Activated naive CD4-positive, alpha-beta T cell treated with anti-CD3 and anti-CD28 coated beads for 36 hours (primary cell): Measurements from ENCODE around the gene PARP8. TPM values are rescaled to one million over a fixed set of nuclear protein-coding genes. Genes with fewer than 3 reads are reported as not detected.
"Not testable (repeated sequence)": the region's sequence is repeated elsewhere in the genome, so short reads cannot be mapped to it uniquely, and the experiment has no call there.

Experiments used
- CTCF ChIA-PET: fragments of 350-600 bp; sonication (Branson Sonifier 250); formaldehyde crosslinking; loops from one replicate; lab custom pipeline; 2021; ENCODE audit warnings: antibody characterized with exemption; lab: Charles Lee
- DNase-seq: peaks from one replicate; pipeline ENCODE4 v3.0.0-alpha.2; 2020
- H3K27ac Mint-ChIP-seq: one replicate; pipeline ENCODE4 v1.8.0; 2021; ENCODE audit warnings: mild to moderate bottlenecking, mixed read lengths
- H3K27me3 Mint-ChIP-seq: one replicate; pipeline ENCODE4 v1.8.0; 2021; ENCODE audit warnings: low read depth, mixed read lengths
- H3K36me3 Mint-ChIP-seq: one replicate; pipeline ENCODE4 v1.8.0; 2021; ENCODE audit warnings: low read depth, mixed read lengths
- H3K4me1 Mint-ChIP-seq: one replicate; pipeline ENCODE4 v1.8.0; 2021; ENCODE audit warnings: low read depth, mixed read lengths
- H3K4me3 Mint-ChIP-seq: one replicate; pipeline ENCODE4 v1.8.0; 2021; ENCODE audit warnings: mild to moderate bottlenecking, moderate library complexity, mixed read lengths
- H3K9me3 Mint-ChIP-seq: one replicate; pipeline ENCODE4 v1.8.0; 2021; ENCODE audit warnings: mixed read lengths
- intact Hi-C: fragments of 100-400 bp; cut with micrococcal nuclease; formaldehyde crosslinking; loops from one replicate; pipeline ENCODE4 v1.15.1; 2023
- total RNA-seq, 2 experiments: library from RNA; stranded (reverse); gene quantifications; one replicate each; pipeline ENCODE4 v1.2.3, GENCODE V29; 2021

Gene PARP8
- total RNA-seq, 2 experiments from 2014 or later, result 20.1 to 22.0 TPM

DNA sequence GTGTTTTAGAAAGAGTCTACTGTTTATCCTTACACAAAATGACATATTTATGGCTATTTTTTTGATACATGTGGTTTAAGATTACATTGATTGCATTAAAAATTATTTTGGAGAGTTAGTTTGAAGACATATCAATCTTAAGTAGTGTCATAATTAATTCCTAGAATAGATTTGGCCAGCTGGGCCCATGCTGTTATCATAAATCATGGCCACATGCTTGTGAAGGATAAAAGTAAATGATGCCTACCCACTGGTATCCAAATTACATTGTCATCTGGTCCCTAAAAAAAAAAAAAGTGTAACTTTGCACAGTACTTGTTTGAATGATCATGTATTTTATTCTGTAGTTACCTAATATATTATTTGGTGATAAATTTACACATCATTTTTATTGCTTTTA, 96.9 kb downstream of the PARP8 start:
- intact Hi-C loops, result no loop called here
- H3K36me3 Mint-ChIP-seq, result peaks cover 2% of the 10 kb centered on the region
- H3K4me1 Mint-ChIP-seq, result peaks cover 18% of the 10 kb centered on the region
- no peaks in the 10 kb centered on the region for H3K9me3 Mint-ChIP-seq
- H3K27ac Mint-ChIP-seq, result no peak overlapping the region
- H3K4me3 Mint-ChIP-seq, result no peak overlapping the region
- CTCF ChIA-PET, result interaction anchor here (0.6 kb wide), 1 partner anchor 37 kb away, joined by 3 read pairs; no protein-coding TSS in a partner anchor
- DNase-seq, result no peak
- H3K27me3 Mint-ChIP-seq, result no peaks in the 10 kb centered on the region

DNA sequence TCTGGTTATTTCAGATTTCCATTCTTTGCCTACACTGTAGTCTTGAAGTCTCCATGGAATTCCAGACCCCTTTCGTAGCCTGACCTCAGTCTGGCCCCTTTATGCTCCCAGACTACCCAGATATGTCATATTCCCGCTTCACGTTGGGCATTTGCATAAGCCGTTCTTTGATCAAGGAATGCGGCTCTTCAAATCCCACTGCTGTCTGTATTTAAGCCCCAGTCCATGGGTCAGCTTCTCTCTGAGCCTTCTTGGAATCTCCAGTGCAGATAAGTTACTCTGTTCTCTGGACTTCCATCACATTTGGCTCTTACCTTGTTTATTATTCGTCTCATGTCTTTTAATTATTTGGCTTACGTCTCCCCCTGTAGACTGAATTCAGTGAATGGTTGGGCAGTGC, 97.4 kb downstream of the PARP8 start:
- intact Hi-C loops, result no loop called here
- DNase-seq, result no peak
- CTCF ChIA-PET, result interaction anchor here (0.6 kb wide), 1 partner anchor 38 kb away, joined by 3 read pairs; no protein-coding TSS in a partner anchor
- H3K4me3 Mint-ChIP-seq, result no peak overlapping the region
- peaks cover 3% of the 10 kb centered on the region for H3K36me3 Mint-ChIP-seq
- peaks cover 18% of the 10 kb centered on the region for H3K4me1 Mint-ChIP-seq
- no peaks in the 10 kb centered on the region for H3K9me3 Mint-ChIP-seq
- H3K27me3 Mint-ChIP-seq, result no peaks in the 10 kb centered on the region
- no peak overlapping the region for H3K27ac Mint-ChIP-seq

DNA sequence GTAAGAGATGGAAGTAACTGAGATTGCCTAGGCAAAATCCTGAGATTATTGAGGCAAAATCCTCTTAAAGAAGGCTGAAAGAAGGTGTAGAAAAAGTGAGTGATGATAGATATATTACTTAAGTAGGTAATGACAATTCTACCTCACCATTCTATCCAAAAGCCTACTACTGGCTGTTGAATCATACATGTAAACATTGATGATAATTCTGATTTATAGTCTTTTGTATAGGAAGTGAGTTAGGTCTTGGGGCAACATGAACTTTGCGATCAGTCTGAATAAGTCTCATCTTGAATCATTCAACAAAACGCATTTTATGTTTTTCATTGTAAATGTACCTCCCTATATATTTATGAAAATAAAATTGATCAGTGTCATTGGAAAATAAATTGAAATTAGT, 99.6 kb downstream of the PARP8 start:
- H3K27me3 Mint-ChIP-seq, result no peaks in the 10 kb centered on the region
- H3K4me3 Mint-ChIP-seq, result no peak overlapping the region
- intact Hi-C loops, result no loop called here
- peaks cover 20% of the 10 kb centered on the region for H3K4me1 Mint-ChIP-seq
- no peak for DNase-seq
- no peak overlapping the region for H3K27ac Mint-ChIP-seq
- peaks cover 5% of the 10 kb centered on the region for H3K36me3 Mint-ChIP-seq
- CTCF ChIA-PET, result no interaction called here
- no peaks in the 10 kb centered on the region for H3K9me3 Mint-ChIP-seq

GRCh38 chr5:50766462-50766861, 100.0 kb downstream of the PARP8 start:
- Mint-ChIP-seq H3K27ac (no peak overlapping the region), H3K36me3 (peaks cover 5% of the 10 kb centered on the region)
- DNase-seq, result no peak

DNA sequence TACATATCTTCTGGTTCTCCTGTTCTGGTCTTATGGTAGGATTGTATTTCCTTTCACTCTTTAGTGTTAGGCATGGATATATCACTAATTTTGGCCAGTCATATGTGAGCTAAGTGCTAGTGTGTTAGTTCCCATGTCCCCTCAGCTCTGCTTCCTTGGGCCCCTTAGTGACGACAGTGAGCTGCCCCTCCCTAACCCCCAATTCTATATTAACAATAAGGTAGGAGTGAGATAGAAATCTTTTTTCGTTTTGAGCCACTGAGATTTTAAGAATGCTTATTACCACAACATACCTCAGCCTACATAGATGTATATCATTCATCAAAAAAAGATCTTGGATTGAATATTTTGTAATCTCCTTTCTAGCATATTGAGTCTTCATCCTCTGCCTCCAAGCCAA, 100.5 kb downstream of the PARP8 start:
- H3K27me3 Mint-ChIP-seq, result no peaks in the 10 kb centered on the region
- no peaks in the 10 kb centered on the region for H3K9me3 Mint-ChIP-seq
- no peak overlapping the region for H3K4me3 Mint-ChIP-seq
- CTCF ChIA-PET, result no interaction called here
- no peak for DNase-seq
- peaks cover 7% of the 10 kb centered on the region for H3K36me3 Mint-ChIP-seq
- no peak overlapping the region for H3K27ac Mint-ChIP-seq
- peaks cover 20% of the 10 kb centered on the region for H3K4me1 Mint-ChIP-seq
- intact Hi-C loops, result no loop called here

More at GRCh38 chr5:50766462-50766861, 100.0 kb downstream of the PARP8 start:
- CTCF ChIA-PET, result no interaction called here
- intact Hi-C loops, result no loop called here
- no peaks in the 10 kb centered on the region for H3K9me3 Mint-ChIP-seq
- H3K4me3 Mint-ChIP-seq, result no peak overlapping the region
- peaks cover 20% of the 10 kb centered on the region for H3K4me1 Mint-ChIP-seq
- H3K27me3 Mint-ChIP-seq, result no peaks in the 10 kb centered on the region

GRCh38 chr5:50767588-50767987, 101.2 kb downstream of the PARP8 start:
- H3K4me3 Mint-ChIP-seq, result no peak overlapping the region
- H3K27me3 Mint-ChIP-seq, result no peaks in the 10 kb centered on the region
- no peak overlapping the region for H3K27ac Mint-ChIP-seq
- intact Hi-C loops, result no loop called here
- H3K9me3 Mint-ChIP-seq, result no peaks in the 10 kb centered on the region
- peaks cover 20% of the 10 kb centered on the region for H3K4me1 Mint-ChIP-seq
- peaks cover 11% of the 10 kb centered on the region for H3K36me3 Mint-ChIP-seq
- DNase-seq, result no peak
- CTCF ChIA-PET, result no interaction called here

DNA sequence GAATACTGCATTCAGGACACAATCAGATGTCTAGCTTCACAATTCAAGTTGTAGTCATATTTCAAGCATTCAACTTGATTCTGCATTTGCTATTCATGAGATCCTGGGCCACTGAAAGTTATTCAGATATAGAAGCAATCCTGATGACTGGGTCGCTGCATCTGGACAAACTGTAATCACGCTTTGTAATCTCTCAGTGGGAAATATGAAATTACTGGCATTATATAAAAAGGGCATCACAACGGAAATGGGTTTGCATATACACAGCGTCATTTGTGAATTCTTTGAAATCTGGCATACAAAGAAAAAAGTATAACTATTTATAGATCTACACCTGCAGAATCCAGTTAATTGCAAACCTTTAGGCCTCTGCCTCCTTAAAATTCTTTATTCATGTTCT, 102.2 kb downstream of the PARP8 start:
- H3K4me3 Mint-ChIP-seq, result no peak overlapping the region
- CTCF ChIA-PET, result no interaction called here
- H3K27me3 Mint-ChIP-seq, result no peaks in the 10 kb centered on the region
- intact Hi-C loops, result no loop called here
- H3K4me1 Mint-ChIP-seq, result peaks cover 20% of the 10 kb centered on the region
- no peak for DNase-seq
- no peak overlapping the region for H3K27ac Mint-ChIP-seq
- H3K9me3 Mint-ChIP-seq, result peaks cover 3% of the 10 kb centered on the region
- H3K36me3 Mint-ChIP-seq, result peaks cover 19% of the 10 kb centered on the region

- Mint-ChIP-seq H3K9me3 (peaks cover 7% of the 10 kb centered on the region), H3K27me3 (no peaks in the 10 kb centered on the region), H3K36me3 (peaks cover 31% of the 10 kb centered on the region), H3K4me1 (peaks cover 19% of the 10 kb centered on the region), H3K4me3 (no peak overlapping the region), H3K27ac (no peak overlapping the region)
- intact Hi-C loops, result no loop called here
- no peak for DNase-seq
- CTCF ChIA-PET, result no interaction called here
Measured at GRCh38 chr5:50770441-50770840, 104.0 kb downstream of the PARP8 start.

- peaks cover 42% of the 10 kb centered on the region for H3K36me3 Mint-ChIP-seq
- H3K27ac Mint-ChIP-seq, H3K27me3 Mint-ChIP-seq, H3K4me3 Mint-ChIP-seq, CTCF ChIA-PET, H3K4me1 Mint-ChIP-seq, DNase-seq, H3K9me3 Mint-ChIP-seq, intact Hi-C loops: not testable (repeated sequence)
Measured at GRCh38 chr5:50774446-50775175, 108.2 kb downstream of the PARP8 start.

- peaks cover 5% of the 10 kb centered on the region for H3K4me1 Mint-ChIP-seq
- no peaks in the 10 kb centered on the region for H3K27me3 Mint-ChIP-seq
- no peak overlapping the region for H3K27ac Mint-ChIP-seq
- no peak for DNase-seq
- no peak overlapping the region for H3K4me3 Mint-ChIP-seq
- CTCF ChIA-PET, result no interaction called here
- H3K9me3 Mint-ChIP-seq, result no peaks in the 10 kb centered on the region
- peaks cover 20% of the 10 kb centered on the region for H3K36me3 Mint-ChIP-seq
- intact Hi-C loops, result no loop called here
Measured at GRCh38 chr5:50786073-50786472, 119.6 kb downstream of the PARP8 start.

GRCh38 chr5:50791813-50792212, 125.4 kb downstream of the PARP8 start:
- Mint-ChIP-seq H3K9me3 (no peaks in the 10 kb centered on the region), H3K4me3 (no peak overlapping the region), H3K4me1 (no peaks in the 10 kb centered on the region), H3K36me3 (peaks cover 36% of the 10 kb centered on the region), H3K27ac (no peak overlapping the region), H3K27me3 (no peaks in the 10 kb centered on the region)
- DNase-seq, result no peak
- intact Hi-C loops, result no loop called here
- CTCF ChIA-PET, result no interaction called here

DNA sequence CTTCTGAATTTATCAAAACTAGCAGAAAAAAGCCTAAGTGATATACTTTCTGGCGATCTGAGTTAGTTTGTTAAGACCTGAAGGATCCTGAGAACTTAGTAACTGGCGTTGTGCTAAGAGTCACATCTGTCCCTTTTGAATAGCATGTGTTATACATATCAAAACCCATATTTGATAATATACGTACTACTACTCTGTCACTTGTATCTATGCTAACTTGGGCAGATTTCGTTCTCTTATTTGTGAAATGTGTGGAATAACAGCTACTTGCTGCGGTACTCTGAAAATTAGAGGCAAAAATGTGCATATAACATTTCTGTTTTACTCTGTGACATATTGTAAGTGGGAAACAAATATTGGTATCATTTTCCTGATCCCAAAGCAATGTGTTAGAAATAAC, 126.4 kb downstream of the PARP8 start:
- Mint-ChIP-seq H3K27ac (no peak overlapping the region), H3K9me3 (peaks cover under 1% of the 10 kb centered on the region), H3K4me1 (no peaks in the 10 kb centered on the region), H3K27me3 (no peaks in the 10 kb centered on the region), H3K4me3 (no peak overlapping the region), H3K36me3 (peaks cover 34% of the 10 kb centered on the region)
- intact Hi-C loops, result no loop called here
- CTCF ChIA-PET, result no interaction called here
- no peak for DNase-seq

GRCh38 chr5:50794812-50795211, 128.4 kb downstream of the PARP8 start:
- H3K27me3 Mint-ChIP-seq, result no peaks in the 10 kb centered on the region
- H3K27ac Mint-ChIP-seq, result no peak overlapping the region
- no peak overlapping the region for H3K4me3 Mint-ChIP-seq
- DNase-seq, result no peak
- CTCF ChIA-PET, result no interaction called here
- H3K36me3 Mint-ChIP-seq, result peaks cover 41% of the 10 kb centered on the region
- peaks cover 2% of the 10 kb centered on the region for H3K9me3 Mint-ChIP-seq
- intact Hi-C loops, result no loop called here
- no peaks in the 10 kb centered on the region for H3K4me1 Mint-ChIP-seq
